Suprapubic skin (tissue), 4 donors: ENCODE results near the gene CTBP2.

Source experiments
- CTCF ChIP-seq, 2 donors: fragments of 200-600 bp in 1 of 2; fragments of 450-650 bp in 1 of 2; sonication (generic) in 1 of 2; IDR thresholded peaks; one replicate each; pipeline ENCODE4 v1.5.1; 2016 to 2019; ENCODE audit warnings: antibody characterized with exemption in 2 of 2, mild to moderate bottlenecking in 1 of 2, moderate library complexity in 1 of 2
- EP300 ChIP-seq: sonication (generic); formaldehyde crosslinking; IDR thresholded peaks from one replicate; pipeline ENCODE4 v1.6.1; 2017; ENCODE audit warnings: antibody characterized with exemption
- POLR2A ChIP-seq, 2 donors: fragments of 450-650 bp; IDR thresholded peaks; one replicate each; pipeline ENCODE4 v1.6.1; 2017; ENCODE audit warnings: antibody characterized with exemption in 2 of 2, mild to moderate bottlenecking in 2 of 2, moderate library complexity in 2 of 2
- POLR2AphosphoS5 ChIP-seq, 3 donors: sonication (generic); formaldehyde crosslinking; IDR thresholded peaks; one replicate each; pipeline ENCODE4 v1.6.1; 2017; ENCODE audit warnings: antibody characterized with exemption in 3 of 3

- no peak for TF ChIP-seq CTCF (IDR thresholded peaks at IDR 0.05)
- no peak for TF ChIP-seq POLR2A (IDR thresholded peaks at IDR 0.05)
- TF ChIP-seq POLR2AphosphoS5 (IDR thresholded peaks at IDR 0.05), result no peak
- TF ChIP-seq EP300, result no peak
Measured at GRCh38 chr10:125021686-125022344, 138.5 kb downstream of the CTBP2 start.
